HEK293 (cell line): ENCODE measurements around the gene EHD1.

Experiments used
- CTCF ChIA-PET: fragments of 350-600 bp; formaldehyde crosslinking; extraction: SDS; loops from one replicate; lab custom pipeline; 2021; ENCODE audit warnings: antibody characterized with exemption; lab: Yijun Ruan, JAX
- POLR2A ChIA-PET: fragments of 300-600 bp; formaldehyde crosslinking; extraction: SDS; loops from one replicate; lab custom pipeline; 2020; ENCODE audit warnings: antibody characterized with exemption, inconsistent platforms; lab: Yijun Ruan, JAX
- H3K27ac ChIP-seq: fragments of 200-500 bp; sonication (Bioruptor generic); 2 replicates; pipeline ENCODE4 v1.5.1; 2014; ENCODE audit warnings: low read depth, low read length, control low read depth, inconsistent platforms; ENCODE audit errors: extremely low read depth
- H3K36me3 ChIP-seq, 2 experiments: fragments of 200-500 bp in 1 of 2; sonication (Bioruptor generic) in 1 of 2; 1 replicate in 1 of 2; 2 replicates in 1 of 2; pipeline ENCODE4 v1.5.1; 2014 to 2017; ENCODE audit warnings: inconsistent platforms in 2 of 2, low read length in 2 of 2; ENCODE audit not compliant: control insufficient read depth in 2 of 2, insufficient read depth in 1 of 2
- H3K4me1 ChIP-seq: fragments of 200-500 bp; sonication (Bioruptor generic); 2 replicates; pipeline ENCODE4 v1.5.1; 2014; ENCODE audit warnings: mild to moderate bottlenecking, low read length, inconsistent platforms; ENCODE audit not compliant: control insufficient read depth, insufficient read depth
- H3K4me3 ChIP-seq: 2 replicates; pipeline ENCODE4 v1.5.1; 2011; ENCODE audit warnings: low read depth, mild to moderate bottlenecking, control low read depth, low read length, moderate library complexity
- H3K9me3 ChIP-seq: fragments of 200-500 bp; sonication (Bioruptor generic); 2 replicates; pipeline ENCODE4 v1.5.1; 2014; ENCODE audit warnings: low read depth, low read length, inconsistent platforms; ENCODE audit not compliant: control insufficient read depth, insufficient read depth
- AEBP2 ChIP-seq: fragments of 450-650 bp; formaldehyde crosslinking; IDR thresholded peaks from 2 replicates; pipeline ENCODE4 v1.5.1; 2016; ENCODE audit warnings: missing biosample characterization, missing genetic modification characterization, borderline replicate concordance
- EGR2 ChIP-seq: fragments of 450-650 bp; formaldehyde crosslinking; IDR thresholded peaks from 2 replicates; pipeline ENCODE4 v1.5.1; 2016; ENCODE audit warnings: low read depth, missing biosample characterization, missing genetic modification characterization
- GLIS2 ChIP-seq: fragments of 450-650 bp; formaldehyde crosslinking; IDR thresholded peaks from 2 replicates; pipeline ENCODE4 v1.5.1; 2016; ENCODE audit warnings: missing biosample characterization, missing genetic modification characterization
- REPIN1 ChIP-seq: fragments of 450-650 bp; formaldehyde crosslinking; IDR thresholded peaks from 2 replicates; pipeline ENCODE4 v1.5.1; 2017; ENCODE audit warnings: missing biosample characterization, missing genetic modification characterization, low read depth
- REST ChIP-seq: fragments of 450-650 bp; formaldehyde crosslinking; IDR thresholded peaks from 2 replicates; pipeline ENCODE4 v1.5.1; 2016; ENCODE audit warnings: missing biosample characterization, missing genetic modification characterization
- SCRT1 ChIP-seq: fragments of 450-650 bp; formaldehyde crosslinking; IDR thresholded peaks from 2 replicates; pipeline ENCODE4 v1.5.1; 2016; ENCODE audit warnings: missing biosample characterization, missing genetic modification characterization, borderline replicate concordance
- SP2 ChIP-seq: fragments of 450-650 bp; formaldehyde crosslinking; IDR thresholded peaks from 2 replicates; pipeline ENCODE4 v1.5.1; 2016; ENCODE audit warnings: missing biosample characterization, missing genetic modification characterization
- YY1 ChIP-seq: fragments of 450-650 bp; formaldehyde crosslinking; IDR thresholded peaks from 2 replicates; pipeline ENCODE4 v1.5.1; 2018; ENCODE audit warnings: missing biosample characterization, missing genetic modification characterization
- ZBTB20 ChIP-seq: fragments of 450-650 bp; formaldehyde crosslinking; IDR thresholded peaks from 2 replicates; pipeline ENCODE4 v1.5.1; 2016; ENCODE audit warnings: missing biosample characterization, missing genetic modification characterization
- ZBTB26 ChIP-seq: fragments of 450-650 bp; formaldehyde crosslinking; optimal IDR thresholded peaks from 2 replicates; pipeline ENCODE3; 2016; ENCODE audit warnings: missing biosample characterization, mild to moderate bottlenecking, missing genetic modification characterization
- ZBTB7A ChIP-seq: fragments of 450-650 bp; formaldehyde crosslinking; IDR thresholded peaks from 2 replicates; pipeline ENCODE4 v1.5.1; 2016; ENCODE audit warnings: low read depth, missing biosample characterization, missing genetic modification characterization
- ZFHX2 ChIP-seq: fragments of 450-650 bp; formaldehyde crosslinking; conservative IDR thresholded peaks from 2 replicates; pipeline ENCODE4 v1.5.1; 2016; ENCODE audit warnings: missing biosample characterization, missing genetic modification characterization
- ZFP3 ChIP-seq: fragments of 450-650 bp; formaldehyde crosslinking; IDR thresholded peaks from 2 replicates; pipeline ENCODE4 v1.5.1; 2016; ENCODE audit warnings: low read depth, missing biosample characterization, missing genetic modification characterization
- ZIC2 ChIP-seq: fragments of 450-650 bp; formaldehyde crosslinking; IDR thresholded peaks from 2 replicates; pipeline ENCODE4 v1.5.1; 2016; ENCODE audit warnings: missing biosample characterization, missing genetic modification characterization
- ZNF114 ChIP-seq: fragments of 450-650 bp; formaldehyde crosslinking; IDR thresholded peaks from 2 replicates; pipeline ENCODE4 v1.5.0; 2017; ENCODE audit warnings: missing biosample characterization, missing genetic modification characterization
- ZNF169 ChIP-seq: fragments of 450-650 bp; formaldehyde crosslinking; IDR thresholded peaks from 2 replicates; pipeline ENCODE4 v1.5.1; 2016; ENCODE audit warnings: missing biosample characterization, missing genetic modification characterization
- ZNF23 ChIP-seq: fragments of 450-650 bp; formaldehyde crosslinking; IDR thresholded peaks from 2 replicates; pipeline ENCODE4 v1.5.1; 2016; ENCODE audit warnings: missing biosample characterization, missing genetic modification characterization, borderline replicate concordance
- ZNF239 ChIP-seq: fragments of 450-650 bp; formaldehyde crosslinking; IDR thresholded peaks from 2 replicates; pipeline ENCODE4 v1.5.1; 2016; ENCODE audit warnings: missing biosample characterization, missing genetic modification characterization
- ZNF24 ChIP-seq: fragments of 450-650 bp; formaldehyde crosslinking; IDR thresholded peaks from 2 replicates; pipeline ENCODE4 v1.5.1; 2016; ENCODE audit warnings: missing biosample characterization, missing genetic modification characterization
- ZNF335 ChIP-seq: fragments of 450-650 bp; formaldehyde crosslinking; conservative IDR thresholded peaks from 2 replicates; pipeline ENCODE4 v1.5.1; 2016; ENCODE audit warnings: missing biosample characterization, missing genetic modification characterization
- ZNF558 ChIP-seq: fragments of 450-650 bp; formaldehyde crosslinking; IDR thresholded peaks from 2 replicates; pipeline ENCODE4 v1.5.1; 2016; ENCODE audit warnings: missing biosample characterization, missing genetic modification characterization
- ZNF645 ChIP-seq: fragments of 450-650 bp; formaldehyde crosslinking; IDR thresholded peaks from 2 replicates; pipeline ENCODE4; 2016; ENCODE audit warnings: missing biosample characterization, missing genetic modification characterization
- ZNF76 ChIP-seq: fragments of 450-650 bp; formaldehyde crosslinking; IDR thresholded peaks from 2 replicates; pipeline ENCODE4; 2016; ENCODE audit warnings: low read depth, missing biosample characterization, missing genetic modification characterization, borderline replicate concordance

EHD1 gene

GRCh38 chr11:64850979-64851567, 27.3 kb downstream of the EHD1 start:
- H3K27ac ChIP-seq, result no peak overlapping the region
- ChIA-PET POLR2A (interaction anchor here (0.7 to 1.2 kb wide), 2 partner anchors 29 to 73 kb away, joined by 3 read pairs; no protein-coding TSS in a partner anchor), CTCF (interaction anchor here (0.6 to 8.0 kb wide), 6 partner anchors 13 to 1064 kb away, joined by 3 to 83 read pairs (median 4); partner anchors contain the start of gene RASGRP2)

GRCh38 chr11:64849598-64850356, 28.6 kb downstream of the EHD1 start:
- peaks cover 0 to 13% of the 10 kb centered on the region in 2 experiments; a peak in 1 of 3 replicates for H3K36me3 ChIP-seq
- CTCF ChIA-PET, result interaction anchor here (1.0 to 8.0 kb wide), 9 partner anchors 13 to 269 kb away, joined by 3 to 111 read pairs (median 5); no protein-coding TSS in a partner anchor
- no peaks in the 10 kb centered on the region for H3K4me1 ChIP-seq
- H3K27ac ChIP-seq, result no peak overlapping the region
- H3K9me3 ChIP-seq, result no peaks in the 10 kb centered on the region
- H3K4me3 ChIP-seq, result no peak overlapping the region
- TF ChIP-seq ZNF645 (tag by site-specific recombination) (no peak), ZNF24 (tag by site-specific recombination) (no peak), ZBTB26 (no peak), ZNF114 (tag by site-specific recombination) (no peak), REST (tag by site-specific recombination) (no peak), YY1 (no peak), AEBP2 (no peak), ZIC2 (peak; percentile 76), ZNF76 (tag by site-specific recombination) (no peak)
- POLR2A ChIA-PET, result interaction anchor here (0.6 to 1.0 kb wide), 3 partner anchors 71 to 1010 kb away, joined by 3 to 6 read pairs (median 5); no protein-coding TSS in a partner anchor

More at GRCh38 chr11:64850979-64851567, 27.3 kb downstream of the EHD1 start:
- no peaks in the 10 kb centered on the region for H3K4me1 ChIP-seq
- peaks cover 0 to 16% of the 10 kb centered on the region in 2 experiments; a peak in 1 of 3 replicates for H3K36me3 ChIP-seq
- no peaks in the 10 kb centered on the region for H3K9me3 ChIP-seq
- H3K4me3 ChIP-seq, result no peak overlapping the region
- TF ChIP-seq ZNF335 (tag by site-specific recombination) (peak; percentile 55), ZFHX2 (peak; percentile 61), GLIS2 (tag by site-specific recombination) (no peak), SCRT1 (tag by site-specific recombination) (no peak), ZNF23 (tag by site-specific recombination) (no peak), ZFP3 (tag by site-specific recombination) (no peak), ZNF239 (no peak), SP2 (peak; percentile 30), EGR2 (tag by site-specific recombination) (no peak), ZNF169 (tag by site-specific recombination) (no peak), REPIN1 (tag by site-specific recombination) (no peak), ZBTB20 (tag by site-specific recombination) (no peak), ZBTB7A (no peak), AEBP2 (no peak), ZIC2 (peak; percentile 53), ZNF558 (no peak)
